ENCODE results near the gene CAMTA1. TPM values are rescaled to one million over a fixed set of nuclear protein-coding genes. Genes with fewer than 3 reads are reported as not detected.
A peak's percentile ranks its signal among the peaks of the same experiment; 100 is the strongest.

CAMTA1 gene
- total and polyA plus RNA-seq, 4 donors: 90.5 to 236 (median 195) TPM

GRCh38 chr1:7809742-7810141 is 1024.5 kb downstream of the CAMTA1 start:
- 89% methylated on average over 7 of the region's 13 CpGs for WGBS (ENCODE audit: insufficient coverage)

GRCh38 chr1:7810395-7810794 is 1025.1 kb downstream of the CAMTA1 start:
- H3K4me1 ChIP-seq (ENCODE audit: control insufficient read depth, insufficient read depth, low read length): no peaks in the 10 kb centered on the region
- peaks cover 12% of the 10 kb centered on the region for H3K36me3 ChIP-seq (ENCODE audit: control insufficient read depth, insufficient read depth, low read length)
- H3K27me3 ChIP-seq (ENCODE audit: control insufficient read depth, insufficient read depth, low read length): no peaks in the 10 kb centered on the region
- H3K9me3 ChIP-seq (ENCODE audit: control insufficient read depth, insufficient read depth, low read length): peaks cover 8% of the 10 kb centered on the region
- WGBS (ENCODE audit: insufficient coverage): 95% methylated on average over 5 of the region's 7 CpGs
- no peak overlapping the region for H3K4me3 ChIP-seq (ENCODE audit: low read depth, low read length)
- no peak overlapping the region for H3K27ac ChIP-seq (ENCODE audit: low read depth, low read length)
- DNase-seq (ENCODE audit: low read depth in 4 of 6, low spot score in 6 of 6): no peak

More at GRCh38 chr1:7809742-7810141, 1024.5 kb downstream of the CAMTA1 start:
- H3K27me3 ChIP-seq (ENCODE audit: control insufficient read depth, insufficient read depth, low read length): no peaks in the 10 kb centered on the region
- peaks cover 15% of the 10 kb centered on the region for H3K36me3 ChIP-seq (ENCODE audit: control insufficient read depth, insufficient read depth, low read length)
- H3K4me3 ChIP-seq (ENCODE audit: low read depth, low read length): no peak overlapping the region
- DNase-seq (ENCODE audit: low read depth in 4 of 6, low spot score in 6 of 6): no peak
- H3K9me3 ChIP-seq (ENCODE audit: control insufficient read depth, insufficient read depth, low read length): peaks cover 8% of the 10 kb centered on the region
- H3K4me1 ChIP-seq (ENCODE audit: control insufficient read depth, insufficient read depth, low read length): no peaks in the 10 kb centered on the region
- H3K27ac ChIP-seq (ENCODE audit: low read depth, low read length): no peak overlapping the region

GRCh38 chr1:7811476-7811875 is 1026.2 kb downstream of the CAMTA1 start:
- H3K4me3 ChIP-seq (ENCODE audit: low read depth, low read length): no peak overlapping the region
- peaks cover 12% of the 10 kb centered on the region for H3K36me3 ChIP-seq (ENCODE audit: control insufficient read depth, insufficient read depth, low read length)
- 96% methylated on average over 4 of the region's 6 CpGs for WGBS (ENCODE audit: insufficient coverage)
- no peaks in the 10 kb centered on the region for H3K27me3 ChIP-seq (ENCODE audit: control insufficient read depth, insufficient read depth, low read length)
- H3K4me1 ChIP-seq (ENCODE audit: control insufficient read depth, insufficient read depth, low read length): no peaks in the 10 kb centered on the region
- H3K9me3 ChIP-seq (ENCODE audit: control insufficient read depth, insufficient read depth, low read length): peaks cover 8% of the 10 kb centered on the region
- H3K27ac ChIP-seq (ENCODE audit: low read depth, low read length): no peak overlapping the region
- DNase-seq (ENCODE audit: low read depth in 4 of 6, low spot score in 6 of 6): no peak

- Histone ChIP-seq H3K36me3 (ENCODE audit: control insufficient read depth, insufficient read depth, low read length) (peaks cover 9% of the 10 kb centered on the region), H3K27me3 (ENCODE audit: control insufficient read depth, insufficient read depth, low read length) (no peaks in the 10 kb centered on the region), H3K9me3 (ENCODE audit: control insufficient read depth, insufficient read depth, low read length) (peaks cover 8% of the 10 kb centered on the region), H3K4me1 (ENCODE audit: control insufficient read depth, insufficient read depth, low read length) (no peaks in the 10 kb centered on the region), H3K27ac (ENCODE audit: low read depth, low read length) (no peak overlapping the region), H3K4me3 (ENCODE audit: low read depth, low read length) (no peak overlapping the region)
- WGBS (ENCODE audit: insufficient coverage): 76% methylated on average over 2 of the region's 3 CpGs
- DNase-seq (ENCODE audit: low read depth in 4 of 6, low spot score in 6 of 6): no peak
Measured at GRCh38 chr1:7813677-7814373, 1028.6 kb downstream of the CAMTA1 start.

Small RNAs within 50 kb of the gene (small RNA-seq; reads per million reads assigned to genes)
- gene AL359881.1 (ENCODE audit: low replicate concordance): not detected
- not detected for gene AL590128.1 (ENCODE audit: low replicate concordance)
- gene RNU1-8P (ENCODE audit: low replicate concordance): 0.24 reads per million, percentile 16 among the genes with 10 or more reads in this experiment

Other genes starting within 250 kb of the CAMTA1 start
- 10 to 100 TPM; 22.1 to 25.3 TPM for gene NOL9, start 230.9 kb upstream of the CAMTA1 start, total RNA-seq
- gene NOL9, start 230.9 kb upstream of the CAMTA1 start, polyA plus RNA-seq (ENCODE audit: insufficient read length in 2 of 2): 10 to 100 TPM; 13.2 to 26.2 TPM
- under 1 TPM in 1 of 2 donors, not detected in 1; 0.40 TPM for gene TAS1R1, start 230.1 kb upstream of the CAMTA1 start, total RNA-seq
- under 1 TPM; 0.24 to 0.47 TPM for gene TAS1R1, start 230.1 kb upstream of the CAMTA1 start, polyA plus RNA-seq (ENCODE audit: insufficient read length in 2 of 2)
- gene ZBTB48, start 205.5 kb upstream of the CAMTA1 start, total RNA-seq: 10 to 100 TPM in 1 of 2 donors, 1 to 10 TPM in 1; 9.1 to 39.7 TPM
- 10 to 100 TPM; 32.6 to 32.8 TPM for gene ZBTB48, start 205.5 kb upstream of the CAMTA1 start, polyA plus RNA-seq (ENCODE audit: insufficient read length in 2 of 2)
- 10 to 100 TPM; 17.0 to 18.3 TPM for gene KLHL21, start 182.6 kb upstream of the CAMTA1 start, total RNA-seq
- 10 to 100 TPM; 25.1 to 28.9 TPM for gene KLHL21, start 182.6 kb upstream of the CAMTA1 start, polyA plus RNA-seq (ENCODE audit: insufficient read length in 2 of 2)
- 10 to 100 TPM; 13.3 to 13.9 TPM for gene PHF13, start 171.7 kb upstream of the CAMTA1 start, total RNA-seq
- gene PHF13, start 171.7 kb upstream of the CAMTA1 start, polyA plus RNA-seq (ENCODE audit: insufficient read length in 2 of 2): 10 to 100 TPM; 21.5 to 22.7 TPM
- gene THAP3, start 160.6 kb upstream of the CAMTA1 start, total RNA-seq: 10 to 100 TPM; 17.4 to 27.6 TPM
- gene THAP3, start 160.6 kb upstream of the CAMTA1 start, polyA plus RNA-seq (ENCODE audit: insufficient read length in 2 of 2): 10 to 100 TPM; 30.6 to 31.8 TPM
- gene DNAJC11, start 83.6 kb upstream of the CAMTA1 start, total RNA-seq: 10 to 100 TPM; 32.5 TPM
- gene DNAJC11, start 83.6 kb upstream of the CAMTA1 start, polyA plus RNA-seq (ENCODE audit: insufficient read length in 2 of 2): 10 to 100 TPM; 47.5 to 58.5 TPM